ENCODE results near the gene LRMDA. TPM values are rescaled to one million over a fixed set of nuclear protein-coding genes. Genes with fewer than 3 reads are reported as not detected.

LRMDA gene
- polyA plus RNA-seq, 1 donor (not counting 4 experiments of a cell fraction or from before 2014, with no cell fraction given) = not detected

DNA sequence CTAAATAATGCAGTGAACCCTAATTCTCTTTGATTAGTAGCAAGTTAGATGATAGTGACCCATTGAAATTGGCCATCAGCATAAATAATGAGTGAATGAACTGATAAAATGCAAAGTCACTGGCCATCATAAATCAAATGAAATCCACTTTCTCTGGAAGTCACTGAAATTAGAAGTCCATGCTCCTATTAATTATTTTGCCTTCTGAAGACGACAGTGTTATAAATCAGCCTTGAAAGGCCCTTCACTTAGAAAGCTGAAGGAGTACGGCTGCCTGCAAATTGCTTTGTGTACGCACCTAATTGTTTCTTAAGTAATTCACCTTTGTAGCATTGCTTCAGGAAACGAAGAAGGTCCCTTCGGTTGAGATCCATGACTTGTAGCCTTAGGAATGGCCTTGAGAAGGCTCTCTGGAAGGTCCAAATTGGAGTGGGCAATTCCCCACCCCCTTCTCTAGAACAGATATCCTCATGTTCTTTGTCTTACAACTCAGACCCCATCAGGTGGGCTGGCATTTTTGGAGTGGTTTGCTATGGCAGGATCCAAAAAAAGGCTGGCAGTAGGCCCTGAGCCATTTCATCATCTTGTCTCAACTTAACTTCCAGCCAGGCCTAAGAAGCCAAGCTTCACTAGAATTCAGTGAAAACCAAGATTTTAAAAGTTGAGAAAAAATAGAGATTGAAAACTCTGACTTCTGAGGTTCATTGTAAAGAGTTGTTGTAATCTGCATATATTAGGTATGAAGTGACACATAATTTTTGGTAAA is 420.3 kb downstream of the LRMDA start:
- FAIRE-seq (no peak), DNase-seq (ENCODE audit: low read depth, low spot score) (no peak)
- H3K9me1 ChIP-seq (ENCODE audit: control insufficient read depth, extremely low read depth, insufficient read depth, low read length) = no peaks in the 10 kb centered on the region
- dilution Hi-C loops (cut with MboI; ENCODE audit: extremely low pct_ligation_motif_present, low sequenced_read_pairs) = no loop called here
- no peaks in the 10 kb centered on the region for H3K9me3 ChIP-seq (ENCODE audit: control insufficient read depth, low read depth, low read length)
- no peaks in the 10 kb centered on the region for H3K27me3 ChIP-seq (ENCODE audit: control insufficient read depth, extremely low read depth, insufficient read depth, low read length)
- no peak overlapping the region for H2AFZ ChIP-seq (ENCODE audit: control insufficient read depth, low read length)
- H3K27ac ChIP-seq (ENCODE audit: control insufficient read depth, insufficient read depth, low read length) = no peak overlapping the region
- no peaks in the 10 kb centered on the region for H4K20me1 ChIP-seq (ENCODE audit: control insufficient read depth, extremely low read depth, insufficient read depth, low read length)
- H3K36me3 ChIP-seq (ENCODE audit: control insufficient read depth in 2 of 2, extremely low read depth in 1 of 2, insufficient read depth in 2 of 2, low read length in 2 of 2) = no peaks in the 10 kb centered on the region
- H3K9ac ChIP-seq (ENCODE audit: control insufficient read depth, extremely low read depth, insufficient read depth, low read length) = no peak overlapping the region
- no peak for TF ChIP-seq EZH2 (IDR thresholded peaks at IDR 0.05; ENCODE audit: low read length)
- TF ChIP-seq, protein P1, sequence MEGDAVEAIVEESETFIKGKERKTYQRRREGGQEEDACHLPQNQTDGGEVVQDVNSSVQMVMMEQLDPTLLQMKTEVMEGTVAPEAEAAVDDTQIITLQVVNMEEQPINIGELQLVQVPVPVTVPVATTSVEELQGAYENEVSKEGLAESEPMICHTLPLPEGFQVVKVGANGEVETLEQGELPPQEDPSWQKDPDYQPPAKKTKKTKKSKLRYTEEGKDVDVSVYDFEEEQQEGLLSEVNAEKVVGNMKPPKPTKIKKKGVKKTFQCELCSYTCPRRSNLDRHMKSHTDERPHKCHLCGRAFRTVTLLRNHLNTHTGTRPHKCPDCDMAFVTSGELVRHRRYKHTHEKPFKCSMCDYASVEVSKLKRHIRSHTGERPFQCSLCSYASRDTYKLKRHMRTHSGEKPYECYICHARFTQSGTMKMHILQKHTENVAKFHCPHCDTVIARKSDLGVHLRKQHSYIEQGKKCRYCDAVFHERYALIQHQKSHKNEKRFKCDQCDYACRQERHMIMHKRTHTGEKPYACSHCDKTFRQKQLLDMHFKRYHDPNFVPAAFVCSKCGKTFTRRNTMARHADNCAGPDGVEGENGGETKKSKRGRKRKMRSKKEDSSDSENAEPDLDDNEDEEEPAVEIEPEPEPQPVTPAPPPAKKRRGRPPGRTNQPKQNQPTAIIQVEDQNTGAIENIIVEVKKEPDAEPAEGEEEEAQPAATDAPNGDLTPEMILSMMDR (optimal IDR thresholded peaks at IDR 0.05 in 1 of 3, IDR thresholded peaks at IDR 0.05 in 1 of 3, conservative IDR thresholded peaks at IDR 0.05 in 1 of 3; ENCODE audit: extremely low read depth in 1 of 3, insufficient read depth in 2 of 3, low read length in 3 of 3) = no peak
- H3K4me2 ChIP-seq (ENCODE audit: control insufficient read depth, extremely low read depth, insufficient read depth, low read depth, low read length) = no peak overlapping the region
- H3K4me3 ChIP-seq (ENCODE audit: control insufficient read depth in 2 of 3, extremely low read depth in 1 of 3, insufficient read depth in 2 of 3, low read depth in 1 of 3, low read length in 3 of 3) = no peak overlapping the region
- no peaks in the 10 kb centered on the region for H3K4me1 ChIP-seq (ENCODE audit: control insufficient read depth, extremely low read depth, insufficient read depth, low read length)
- no peaks in the 10 kb centered on the region for H3K79me2 ChIP-seq (ENCODE audit: control insufficient read depth, insufficient read depth, low read length)

DNA sequence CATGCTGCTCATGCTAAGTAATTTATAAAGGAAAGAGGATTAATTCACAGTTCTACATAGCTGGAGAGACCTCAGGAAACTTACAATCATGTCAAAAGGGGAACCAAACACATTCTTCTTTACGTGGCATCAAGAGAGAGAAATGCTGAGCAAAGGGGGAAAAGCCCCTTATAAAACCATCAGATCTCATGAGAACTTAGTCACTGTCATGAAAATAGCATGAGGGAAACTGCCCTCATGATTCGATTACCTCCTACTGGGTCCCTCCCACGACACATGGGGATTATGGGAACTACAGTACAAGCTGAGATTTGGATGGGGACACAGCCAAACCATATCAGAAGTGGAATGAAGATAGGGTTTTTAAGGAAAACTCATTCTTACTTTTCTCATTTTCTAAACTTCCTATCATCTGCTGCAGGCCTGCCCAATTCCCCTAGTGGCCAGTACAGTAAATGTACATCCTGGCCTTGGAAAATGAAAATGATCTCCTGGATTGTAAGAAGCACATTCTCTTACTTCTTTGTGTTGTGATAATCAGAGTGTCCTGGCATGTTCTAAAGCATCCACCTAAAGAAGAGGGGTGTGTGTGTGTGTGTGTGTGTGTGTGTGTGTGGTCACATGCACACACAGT is 421.5 kb downstream of the LRMDA start:
- H3K27ac ChIP-seq (ENCODE audit: control insufficient read depth, insufficient read depth, low read length) = no peak overlapping the region

More for the DNA sequence above, 421.5 kb downstream of the LRMDA start:
- no peaks in the 10 kb centered on the region for H3K9me1 ChIP-seq (ENCODE audit: control insufficient read depth, extremely low read depth, insufficient read depth, low read length)
- no peak overlapping the region for H2AFZ ChIP-seq (ENCODE audit: control insufficient read depth, low read length)
- no peak for TF ChIP-seq EZH2 (IDR thresholded peaks at IDR 0.05; ENCODE audit: low read length)
- TF ChIP-seq, protein P1 (optimal IDR thresholded peaks at IDR 0.05 in 1 of 3, IDR thresholded peaks at IDR 0.05 in 1 of 3, conservative IDR thresholded peaks at IDR 0.05 in 1 of 3; ENCODE audit: extremely low read depth in 1 of 3, insufficient read depth in 2 of 3, low read length in 3 of 3) = peak; percentile 6 to 47 (median 30)
- no peaks in the 10 kb centered on the region for H3K27me3 ChIP-seq (ENCODE audit: control insufficient read depth, extremely low read depth, insufficient read depth, low read length)
- no peaks in the 10 kb centered on the region for H3K79me2 ChIP-seq (ENCODE audit: control insufficient read depth, insufficient read depth, low read length)
- no peak overlapping the region for H3K9ac ChIP-seq (ENCODE audit: control insufficient read depth, extremely low read depth, insufficient read depth, low read length)
- FAIRE-seq = no peak
- no peaks in the 10 kb centered on the region for H3K9me3 ChIP-seq (ENCODE audit: control insufficient read depth, low read depth, low read length)
- DNase-seq (ENCODE audit: low read depth, low spot score) = no peak
- H4K20me1 ChIP-seq (ENCODE audit: control insufficient read depth, extremely low read depth, insufficient read depth, low read length) = no peaks in the 10 kb centered on the region
- H3K4me2 ChIP-seq (ENCODE audit: control insufficient read depth, extremely low read depth, insufficient read depth, low read depth, low read length) = no peak overlapping the region
- dilution Hi-C loops (cut with MboI; ENCODE audit: extremely low pct_ligation_motif_present, low sequenced_read_pairs) = no loop called here
- H3K4me1 ChIP-seq (ENCODE audit: control insufficient read depth, extremely low read depth, insufficient read depth, low read length) = no peaks in the 10 kb centered on the region
- H3K36me3 ChIP-seq (ENCODE audit: control insufficient read depth in 2 of 2, extremely low read depth in 1 of 2, insufficient read depth in 2 of 2, low read length in 2 of 2) = no peaks in the 10 kb centered on the region
- H3K4me3 ChIP-seq (ENCODE audit: control insufficient read depth in 2 of 3, extremely low read depth in 1 of 3, insufficient read depth in 2 of 3, low read depth in 1 of 3, low read length in 3 of 3) = no peak overlapping the region

Data from keratinocyte (primary cell).